Measurements from ENCODE around the gene RAB15.

Gene RAB15
- 0.13 to 1.2 (median 0.55) reads per million in 18 experiments for total RNA-seq

DNA sequence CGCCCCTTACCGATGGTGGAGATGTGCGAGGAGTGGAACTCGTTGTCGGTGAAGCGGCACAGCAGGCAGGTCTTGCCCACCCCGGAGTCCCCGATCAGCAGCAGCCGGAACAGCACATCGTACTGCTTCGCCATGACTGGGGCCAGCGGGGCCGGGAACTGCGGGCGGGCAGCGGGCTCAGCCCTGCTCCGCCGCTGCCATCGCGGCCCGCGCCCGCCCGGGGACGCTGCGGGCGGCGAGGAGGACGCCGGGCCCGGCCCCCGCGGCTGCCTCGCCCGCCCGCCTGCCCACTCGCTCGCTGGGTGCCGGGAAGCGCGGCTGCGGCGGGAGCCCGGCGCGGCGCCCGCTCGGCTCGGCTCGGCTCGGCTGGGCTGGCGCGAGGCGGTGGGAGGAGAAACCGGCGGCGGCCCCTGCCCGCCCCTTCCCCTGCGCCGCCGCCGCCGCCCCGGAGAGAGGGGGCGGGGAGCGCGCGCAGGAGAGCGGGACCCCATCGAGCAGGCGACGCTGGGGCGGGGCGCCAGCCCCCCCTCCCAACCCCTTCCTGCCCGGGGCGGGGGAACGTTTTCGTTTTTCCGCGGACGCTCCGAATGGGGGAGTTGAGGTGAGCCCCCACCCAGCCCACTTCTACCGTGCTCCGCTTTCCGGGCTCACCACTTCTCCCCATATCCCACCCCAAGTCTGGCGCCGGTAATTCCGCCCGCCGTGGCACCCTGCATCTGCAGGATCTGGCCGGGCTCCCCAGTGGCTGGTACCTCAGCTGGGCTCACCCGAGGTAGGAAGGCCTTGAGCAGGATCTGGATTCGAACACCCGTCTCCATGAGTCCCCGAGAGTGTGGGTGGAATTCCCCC, at the start of gene RAB15:
Gene RAB15, minus strand, starts transcription at position 394 of the 849 bp plus-strand sequence. Its CDS starts 260 bp downstream, at position 134.
- peak in 1 of 2 donors; percentile 24 for DNase-seq

DNA sequence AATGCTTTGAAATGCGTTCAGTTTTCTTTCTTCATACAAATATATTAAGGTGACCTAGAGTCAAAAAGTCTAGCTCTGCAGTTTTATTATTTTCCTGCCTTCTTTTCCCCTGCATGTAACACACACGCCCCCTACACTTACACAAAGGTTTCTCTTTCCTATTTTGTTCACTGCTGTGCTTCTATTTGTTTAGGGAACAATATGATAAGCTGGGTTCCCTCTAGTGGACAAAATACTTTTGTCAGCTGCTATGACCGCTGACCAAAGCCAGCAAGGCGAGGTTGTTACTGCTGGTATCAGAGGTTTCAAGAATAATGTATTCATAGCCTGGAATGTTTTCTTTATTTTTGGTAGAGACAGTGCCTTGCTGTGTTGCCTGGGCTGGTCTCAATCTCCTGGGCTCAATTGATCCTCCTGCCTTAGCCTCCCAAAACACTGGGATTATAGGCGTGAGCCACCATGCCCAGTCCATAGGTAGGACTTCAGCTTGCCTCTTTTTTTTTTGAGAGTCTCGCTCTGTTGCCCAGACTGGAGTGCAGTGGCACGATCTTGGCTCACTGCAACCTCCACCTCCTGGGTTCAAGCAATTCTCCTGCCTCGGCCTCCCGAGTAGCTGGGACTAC, 47.9 kb upstream of the RAB15 start:
- DNase-seq = peak; percentile 77 to 79

DNA sequence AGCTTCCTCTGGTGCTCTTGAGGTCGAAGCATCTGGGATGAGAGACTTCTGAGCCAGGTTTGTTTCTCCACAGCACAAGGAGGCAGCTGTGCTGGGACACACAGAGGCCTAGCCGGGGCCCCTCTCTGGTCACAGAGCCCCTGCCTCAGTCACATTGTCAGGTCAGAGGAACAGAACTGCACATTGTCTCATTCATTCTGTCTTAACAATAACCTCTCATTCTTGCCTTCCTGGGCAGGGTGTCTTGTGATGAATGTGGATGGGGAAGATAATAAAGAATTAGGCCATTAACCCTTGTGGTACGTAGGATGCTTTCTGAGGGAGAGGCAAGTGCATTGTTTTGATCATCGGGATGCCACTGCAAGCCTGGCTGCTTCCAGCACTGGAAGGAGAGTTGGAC, 44.3 kb upstream of the RAB15 start:
- no peak for DNase-seq

GRCh38 chr14:65015391-65015790, 43.3 kb upstream of the RAB15 start:
- DNase-seq = no peak

- DNase-seq = no peak
Observed at GRCh38 chr14:65012353-65012752, 40.2 kb upstream of the RAB15 start.

DNA sequence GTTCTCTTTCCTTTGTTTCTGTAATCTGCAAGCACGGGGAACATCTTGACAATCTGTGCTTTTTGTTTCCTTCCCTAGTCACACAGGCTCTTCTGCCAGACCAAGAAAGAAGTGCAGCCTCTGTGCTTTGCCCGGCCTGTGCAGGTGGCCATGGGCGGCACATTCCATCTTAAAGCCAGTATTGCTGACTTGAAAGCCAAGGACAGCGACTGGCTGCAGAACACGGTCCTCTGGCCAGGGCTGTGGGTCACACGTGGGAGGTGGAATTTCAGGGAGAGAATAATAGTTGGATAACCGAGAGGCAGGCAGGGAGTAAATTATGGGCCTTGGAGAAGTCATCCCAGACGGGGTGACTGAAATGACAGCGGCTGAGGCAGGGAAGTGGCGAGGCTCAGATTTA, 39.4 kb upstream of the RAB15 start:
- no peak for DNase-seq

DNA sequence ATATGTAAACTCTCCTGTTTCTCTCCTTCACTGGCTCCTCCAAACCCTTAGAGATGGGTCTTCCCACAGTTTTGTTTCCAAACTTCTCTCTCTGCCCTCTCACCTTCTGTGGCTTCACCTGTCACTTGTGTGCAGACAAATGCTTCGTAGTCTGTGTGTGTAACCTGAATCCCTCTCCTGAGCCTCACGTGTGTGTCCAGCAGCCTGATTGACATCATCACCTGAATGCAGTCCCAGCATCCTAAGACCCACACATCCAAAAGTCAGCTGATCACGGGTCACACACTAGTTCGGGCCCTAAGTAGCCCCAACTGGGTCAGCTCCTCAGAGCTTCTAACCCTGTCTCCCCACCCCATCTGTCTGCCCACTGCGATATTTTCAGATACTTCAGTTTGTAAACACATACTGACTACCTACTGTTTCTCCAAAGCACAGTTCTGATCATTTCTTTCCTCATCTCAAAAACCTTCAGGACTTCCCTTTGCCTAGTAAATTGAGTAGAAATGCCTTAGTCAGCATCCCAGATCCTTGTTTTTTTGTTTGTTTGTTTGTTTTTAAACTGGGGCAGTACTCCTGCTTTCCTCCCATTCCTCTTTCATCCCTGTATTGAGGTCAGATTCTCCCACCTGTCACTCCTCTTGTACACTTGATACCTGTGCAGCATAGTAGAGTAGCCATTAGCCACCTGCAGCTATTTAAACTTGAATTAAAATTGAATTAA, 38.2 kb upstream of the RAB15 start:
- no peak for DNase-seq

- DNase-seq = no peak
Observed at GRCh38 chr14:65007202-65007601, 35.1 kb upstream of the RAB15 start.

- DNase-seq = no peak
Observed at GRCh38 chr14:65006261-65006721, 34.2 kb upstream of the RAB15 start.

GRCh38 chr14:65003394-65003793, 31.3 kb upstream of the RAB15 start:
- DNase-seq = no peak

- peak in 1 of 2 donors; percentile 34 for DNase-seq
Observed at GRCh38 chr14:65002586-65003210, 30.6 kb upstream of the RAB15 start.

GRCh38 chr14:65001723-65002122, 29.6 kb upstream of the RAB15 start:
- no peak for DNase-seq

- no peak for DNase-seq
Observed at GRCh38 chr14:65000898-65001591, 28.9 kb upstream of the RAB15 start.

GRCh38 chr14:64998455-64998931, 26.4 kb upstream of the RAB15 start:
- DNase-seq = no peak

DNA sequence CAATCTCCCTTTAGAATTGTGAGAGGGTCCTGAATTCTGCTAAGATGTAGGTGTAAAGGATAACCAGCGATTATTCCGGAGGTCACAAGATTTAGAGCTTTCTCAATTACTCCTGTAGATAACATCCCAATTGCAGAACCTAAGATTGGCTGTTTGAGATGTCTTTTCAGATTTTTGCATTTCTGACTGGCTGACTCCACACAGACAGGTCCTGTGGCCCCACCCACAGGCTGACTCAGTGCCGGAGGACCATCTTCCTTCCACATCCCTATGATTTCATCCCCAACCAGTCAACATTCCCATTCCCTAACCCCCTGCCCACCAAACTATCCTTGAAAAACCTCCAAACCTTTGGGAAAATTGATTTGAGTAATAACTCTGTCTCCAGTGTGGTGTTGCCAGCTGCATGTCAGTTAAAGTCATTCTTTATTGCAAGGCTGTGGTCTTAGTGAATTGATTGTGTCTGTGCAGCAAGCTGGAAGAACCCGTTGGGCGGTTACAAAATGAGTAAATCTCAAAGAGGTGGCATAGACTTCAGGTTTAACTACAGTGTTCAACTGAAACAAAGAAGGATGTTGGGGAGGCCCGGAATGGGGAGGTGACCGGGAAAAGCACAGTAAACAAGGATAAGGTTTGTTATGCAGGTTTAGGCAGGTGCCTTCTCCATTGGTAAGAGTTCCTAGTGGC, 25.1 kb upstream of the RAB15 start:
- no peak for DNase-seq

GRCh38 chr14:64995291-64995690, 23.2 kb upstream of the RAB15 start:
- no peak for DNase-seq

DNA sequence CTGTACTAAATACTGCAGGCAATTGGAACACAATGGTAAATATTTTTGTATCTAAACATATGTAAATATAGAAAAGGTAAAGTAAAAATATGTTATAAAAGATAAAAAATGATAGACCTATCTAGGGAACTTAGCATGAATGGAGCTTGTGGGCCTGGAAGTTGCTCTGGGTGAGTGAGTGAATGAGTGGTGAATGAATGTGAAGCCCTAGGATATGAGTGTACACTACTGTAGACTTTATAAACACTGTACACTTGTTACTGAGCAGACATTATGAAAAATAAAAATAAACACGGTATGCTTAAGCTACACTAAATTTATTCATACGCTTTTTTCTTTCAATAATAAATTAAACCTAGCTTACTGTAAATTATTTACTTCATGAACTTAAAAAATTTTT, 22.4 kb upstream of the RAB15 start:
- no peak for DNase-seq

- peak; percentile 35 to 59 for DNase-seq
Observed at GRCh38 chr14:64993266-64993930, 21.3 kb upstream of the RAB15 start.

GRCh38 chr14:64992328-64992885, 20.3 kb upstream of the RAB15 start:
- DNase-seq = no peak

DNA sequence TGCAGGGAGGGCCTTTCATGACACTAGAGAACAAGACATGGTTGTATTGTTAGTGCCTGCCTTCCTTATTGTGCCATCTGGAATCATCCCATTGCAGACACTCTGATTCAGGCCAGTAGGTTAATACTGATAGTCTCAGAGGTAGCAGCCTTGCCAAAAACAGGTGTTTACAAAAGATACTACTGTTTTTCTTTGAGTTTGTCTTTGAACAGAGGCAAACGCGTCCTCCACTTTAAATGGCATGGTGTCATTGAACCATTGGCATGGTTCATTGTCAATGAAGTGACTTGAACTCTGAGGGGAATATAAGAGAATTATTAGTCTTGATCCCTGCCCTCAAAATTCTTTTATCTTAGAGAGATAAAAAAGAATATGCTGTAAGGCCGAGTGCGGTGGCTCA, 18.8 kb upstream of the RAB15 start:
- DNase-seq = no peak

Measured in inflammatory macrophage (primary cell).